HEK293T (cell line): Measurements from ENCODE around the gene LAMB2.

Experiments
- CTCF ChIA-PET: fragments of 350-600 bp; formaldehyde crosslinking; extraction: SDS; loops from one replicate; lab custom pipeline; 2021; ENCODE audit warnings: antibody characterized with exemption, inconsistent platforms; lab: Yijun Ruan, JAX
- POLR2A ChIA-PET: fragments of 350-600 bp; formaldehyde crosslinking; extraction: SDS; loops from one replicate; lab custom pipeline; 2020; ENCODE audit warnings: antibody characterized with exemption, inconsistent platforms; lab: Yijun Ruan, JAX
- DNase-seq: peaks from one replicate; pipeline ENCODE4 v3.0.0; 2012; ENCODE audit warnings: mixed read lengths; ENCODE audit errors: extremely low spot score
- ARNT ChIP-seq: fragments of 450-650 bp; IDR thresholded peaks from 2 replicates; pipeline ENCODE4 v1.6.1; 2017; ENCODE audit warnings: mild to moderate bottlenecking
- BHLHE40 ChIP-seq: fragments of 450-650 bp; IDR thresholded peaks from 2 replicates; pipeline ENCODE4 v1.6.1; 2016; ENCODE audit warnings: mild to moderate bottlenecking, moderate library complexity, borderline replicate concordance
- CTBP1 ChIP-seq: fragments of 450-650 bp; IDR thresholded peaks from 2 replicates; pipeline ENCODE4 v1.6.1; 2016; ENCODE audit warnings: borderline replicate concordance
- ELF4 ChIP-seq: fragments of 450-650 bp; IDR thresholded peaks from 2 replicates; pipeline ENCODE4 v1.6.1; 2017; ENCODE audit warnings: antibody characterized with exemption
- FOXA1 ChIP-seq: fragments of 450-650 bp; IDR thresholded peaks from 2 replicates; pipeline ENCODE4 v1.6.1; 2016; ENCODE audit warnings: mild to moderate bottlenecking
- FOXK2 ChIP-seq: fragments of 450-650 bp; IDR thresholded peaks from 2 replicates; pipeline ENCODE4 v1.6.1; 2016; ENCODE audit warnings: mild to moderate bottlenecking
- FOXM1 ChIP-seq: fragments of 450-650 bp; IDR thresholded peaks from 2 replicates; pipeline ENCODE4 v1.6.1; 2017; ENCODE audit warnings: mild to moderate bottlenecking, borderline replicate concordance
- HDGF ChIP-seq: fragments of 450-650 bp; IDR thresholded peaks from 2 replicates; pipeline ENCODE4 v1.6.1; 2017; ENCODE audit warnings: antibody characterized with exemption, borderline replicate concordance
- L3MBTL2 ChIP-seq: fragments of 450-650 bp; conservative IDR thresholded peaks from 2 replicates; pipeline ENCODE4 v1.6.1; 2016; ENCODE audit warnings: mild to moderate bottlenecking
- LEF1 ChIP-seq: fragments of 450-650 bp; IDR thresholded peaks from 2 replicates; pipeline ENCODE4 v1.6.1; 2017; ENCODE audit warnings: mild to moderate bottlenecking, borderline replicate concordance
- NFRKB ChIP-seq: fragments of 450-650 bp; IDR thresholded peaks from 2 replicates; pipeline ENCODE4 v1.6.1; 2016; ENCODE audit warnings: mild to moderate bottlenecking, moderate library complexity
- PKNOX1 ChIP-seq: fragments of 450-650 bp; IDR thresholded peaks from 2 replicates; pipeline ENCODE4 v1.6.1; 2016
- SP1 ChIP-seq: fragments of 450-650 bp; IDR thresholded peaks from 2 replicates; pipeline ENCODE4 v1.6.1; 2017
- SUZ12 ChIP-seq: fragments of 450-650 bp; IDR thresholded peaks from 2 replicates; pipeline ENCODE4 v1.6.1; 2016; ENCODE audit warnings: mild to moderate bottlenecking
- TARDBP ChIP-seq: fragments of 450-650 bp; IDR thresholded peaks from 2 replicates; pipeline ENCODE4 v1.6.1; 2016
- ZNF384 ChIP-seq: fragments of 450-650 bp; IDR thresholded peaks from 2 replicates; pipeline ENCODE4 v1.6.1; 2016

LAMB2 gene

GRCh38 chr3:49124203-49124602, 8.6 kb downstream of the LAMB2 start:
- ChIA-PET POLR2A (interaction anchor here (1.0 kb wide), 1 partner anchor 8 kb away, joined by 3 read pairs; the partner anchor contains the start of gene LAMB2), CTCF (no interaction called here)

DNA sequence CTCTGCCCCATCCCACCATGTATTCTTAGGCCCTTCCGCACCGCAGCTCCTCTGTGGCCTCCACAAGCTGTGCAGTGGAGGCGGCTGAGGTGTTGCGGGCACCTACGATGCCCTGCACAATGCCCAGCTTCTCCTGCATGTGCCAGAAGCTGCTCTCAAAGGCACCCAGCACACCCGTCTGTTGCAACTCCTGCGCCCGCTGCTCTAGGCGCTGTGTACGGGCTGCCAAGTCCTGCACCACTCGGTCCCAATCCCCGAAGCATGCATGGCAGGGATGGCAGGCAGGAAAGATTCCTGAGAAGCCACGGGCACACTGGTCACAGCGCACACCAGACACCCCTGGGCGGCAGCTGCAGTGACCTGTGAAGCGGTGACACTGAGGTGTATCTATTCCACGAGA, 9.2 kb downstream of the LAMB2 start:
- DNase-seq = no peak
- ChIA-PET CTCF (no interaction called here), POLR2A (no interaction called here)
- TF ChIP-seq ARNT (no peak), FOXK2 (no peak), NFRKB (no peak), LEF1 (no peak), L3MBTL2 (no peak)

More at GRCh38 chr3:49124203-49124602, 8.6 kb downstream of the LAMB2 start:
- DNase-seq = no peak
- TF ChIP-seq NFRKB (no peak), TARDBP (no peak), FOXM1 (no peak), L3MBTL2 (no peak), ARNT (no peak), SP1 (no peak), ZNF384 (no peak), FOXK2 (no peak), ELF4 (no peak), SUZ12 (no peak), HDGF (no peak), BHLHE40 (no peak), CTBP1 (no peak), PKNOX1 (no peak), FOXA1 (no peak), LEF1 (no peak)

GRCh38 chr3:49122886-49123545, 9.8 kb downstream of the LAMB2 start:
- DNase-seq = no peak
- ChIA-PET CTCF (no interaction called here), POLR2A (interaction anchor here (1.3 to 2.0 kb wide), 3 partner anchors 10 to 116 kb away, joined by 4 to 8 read pairs (median 6); partner anchors contain the start of genes LAMB2, QRICH1 and WDR6)
- TF ChIP-seq FOXA1 = no peak
- TF ChIP-seq NFRKB = no peak
- no peak for TF ChIP-seq L3MBTL2
- TF ChIP-seq CTBP1 = no peak
- TF ChIP-seq SUZ12 = no peak
- TF ChIP-seq ZNF384 = no peak
- no peak for TF ChIP-seq FOXK2
- no peak for TF ChIP-seq SP1
- no peak for TF ChIP-seq FOXM1
- TF ChIP-seq LEF1 = no peak
- TF ChIP-seq HDGF = no peak

DNA sequence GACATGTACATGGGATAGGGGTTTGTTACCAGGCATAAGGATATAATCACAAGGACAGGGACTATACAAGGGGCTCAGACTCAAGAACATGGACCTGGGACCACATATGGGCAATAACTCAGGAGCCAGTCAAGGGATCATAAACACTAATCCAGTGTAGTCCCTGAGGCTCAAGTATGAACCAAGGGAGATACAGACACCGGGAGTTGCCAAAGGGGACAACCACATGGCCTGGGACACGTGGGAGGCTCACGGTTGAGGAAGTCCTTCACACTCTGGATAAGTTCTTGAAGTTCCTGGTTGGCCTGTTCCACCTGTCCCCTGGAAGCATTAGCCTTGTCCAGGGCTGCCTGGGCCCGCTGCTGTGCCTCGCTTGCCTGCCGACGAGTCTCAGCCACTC, 10.4 kb downstream of the LAMB2 start:
- CTCF ChIA-PET = no interaction called here
- no peak for DNase-seq
- POLR2A ChIA-PET = interaction anchor here (1.3 to 2.0 kb wide), 3 partner anchors 10 to 115 kb away, joined by 4 to 8 read pairs (median 6); partner anchors contain the start of genes LAMB2, QRICH1 and WDR6

DNA sequence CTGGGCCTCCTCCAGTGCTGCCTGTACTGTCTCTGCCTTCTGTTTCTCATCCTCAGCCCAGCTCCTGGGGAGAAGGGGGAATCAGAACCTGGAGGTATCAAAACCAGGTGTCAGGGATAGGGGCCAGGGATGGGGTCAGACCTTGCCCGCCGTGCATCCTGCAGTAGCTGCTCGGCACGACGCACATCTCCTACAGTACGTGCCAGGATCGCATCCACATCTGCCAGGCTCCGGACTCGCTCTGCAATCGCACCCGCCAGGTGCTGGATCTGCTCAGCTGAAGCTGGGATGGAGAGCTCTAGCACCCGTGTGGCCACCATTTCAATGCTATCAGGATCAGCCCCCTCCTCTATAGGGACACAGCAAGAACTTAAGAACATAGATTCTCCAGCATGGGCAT, 10.8 kb downstream of the LAMB2 start:
- DNase-seq = no peak
- no peak for TF ChIP-seq PKNOX1
- no peak for TF ChIP-seq FOXM1
- TF ChIP-seq ARNT = no peak
- TF ChIP-seq LEF1 = no peak
- TF ChIP-seq SP1 = no peak
- no peak for TF ChIP-seq L3MBTL2
- TF ChIP-seq BHLHE40 = no peak
- no peak for TF ChIP-seq ELF4
- no peak for TF ChIP-seq HDGF
- no peak for TF ChIP-seq TARDBP
- TF ChIP-seq NFRKB = no peak
- TF ChIP-seq CTBP1 = no peak
- TF ChIP-seq SUZ12 = no peak
- TF ChIP-seq ZNF384 = no peak
- ChIA-PET CTCF (no interaction called here), POLR2A (interaction anchor here (0.5 to 2.2 kb wide), 6 partner anchors 10 to 115 kb away, joined by 3 to 66 read pairs (median 5); partner anchors contain the start of genes LAMB2, QRICH1 and WDR6)

More for the DNA sequence above, 10.4 kb downstream of the LAMB2 start:
- no peak for TF ChIP-seq TARDBP
- no peak for TF ChIP-seq NFRKB
- no peak for TF ChIP-seq ZNF384
- no peak for TF ChIP-seq SUZ12
- no peak for TF ChIP-seq ARNT
- TF ChIP-seq CTBP1 = no peak
- no peak for TF ChIP-seq ELF4

GRCh38 chr3:49121132-49121736, 11.6 kb downstream of the LAMB2 start:
- no peak for TF ChIP-seq NFRKB
- no peak for TF ChIP-seq SUZ12
- TF ChIP-seq L3MBTL2 = no peak
- DNase-seq = no peak
- CTCF ChIA-PET = no interaction called here
- POLR2A ChIA-PET = interaction anchor here (0.5 to 2.3 kb wide), 25 partner anchors 10 to 463 kb away, joined by 3 to 66 read pairs (median 4); partner anchors contain the start of genes KLHDC8B, LAMB2, NDUFAF3 and P4HTM
